Measurements from ENCODE around the gene TRIM9. TPM values are rescaled to one million over a fixed set of nuclear protein-coding genes. Genes with fewer than 3 reads are reported as not detected.
"Not testable (repeated sequence)": the region's sequence is repeated elsewhere in the genome, so short reads cannot be mapped to it uniquely, and the experiment has no call there.

The TRIM9 gene
- polyA plus RNA-seq, 3 donors from 2014 or later: 0.17 TPM; not detected in 2

- DNase-seq: no peak
- H3K36me3 Mint-ChIP-seq: no peaks in the 10 kb centered on the region
- H3K4me3 Mint-ChIP-seq: no peak overlapping the region
- peaks cover 0 to 17% (median 0%) of the 10 kb centered on the region in 3 donors for H3K27me3 Mint-ChIP-seq (ENCODE audit: low read depth in 3 of 3)
- H3K4me1 Mint-ChIP-seq: no peaks in the 10 kb centered on the region
- no peak overlapping the region for H3K27ac Mint-ChIP-seq
- no peaks in the 10 kb centered on the region for H3K9me3 Mint-ChIP-seq
Measured at GRCh38 chr14:50972734-50973133, 122.2 kb downstream of the TRIM9 start.

GRCh38 chr14:50970886-50971781 is 123.8 kb downstream of the TRIM9 start:
- Mint-ChIP-seq H3K27me3 (ENCODE audit: low read depth in 3 of 3) (peaks cover 0 to 11% (median 0%) of the 10 kb centered on the region in 3 donors), H3K4me3 (no peak overlapping the region), H3K9me3 (no peaks in the 10 kb centered on the region), H3K4me1 (no peaks in the 10 kb centered on the region), H3K27ac (no peak overlapping the region), H3K36me3 (no peaks in the 10 kb centered on the region)
- no peak for DNase-seq

- Mint-ChIP-seq H3K27ac (no peak overlapping the region), H3K36me3 (no peaks in the 10 kb centered on the region), H3K4me3 (no peak overlapping the region), H3K27me3 (ENCODE audit: low read depth in 3 of 3) (peaks cover 0 to 13% (median 0%) of the 10 kb centered on the region in 3 donors), H3K4me1 (no peaks in the 10 kb centered on the region), H3K9me3 (no peaks in the 10 kb centered on the region)
- no peak for DNase-seq
Measured at GRCh38 chr14:50967790-50968189, 127.1 kb downstream of the TRIM9 start.

GRCh38 chr14:50967103-50967502 is 127.8 kb downstream of the TRIM9 start:
- Mint-ChIP-seq H3K4me3 (no peak overlapping the region), H3K4me1 (no peaks in the 10 kb centered on the region), H3K9me3 (no peaks in the 10 kb centered on the region), H3K27ac (no peak overlapping the region), H3K27me3 (ENCODE audit: low read depth in 3 of 3) (peaks cover 0 to 7% (median 0%) of the 10 kb centered on the region in 3 donors), H3K36me3 (no peaks in the 10 kb centered on the region)
- DNase-seq: no peak

GRCh38 chr14:50964683-50965390 is 130.1 kb downstream of the TRIM9 start:
- Mint-ChIP-seq H3K27ac (no peak overlapping the region), H3K27me3 (ENCODE audit: low read depth in 3 of 3) (peaks cover 0 to 7% (median 0%) of the 10 kb centered on the region in 3 donors), H3K4me1 (no peaks in the 10 kb centered on the region), H3K36me3 (no peaks in the 10 kb centered on the region), H3K9me3 (no peaks in the 10 kb centered on the region), H3K4me3 (no peak overlapping the region)
- no peak for DNase-seq

GRCh38 chr14:50963919-50964318 is 131.0 kb downstream of the TRIM9 start:
- Mint-ChIP-seq H3K27ac (no peak overlapping the region), H3K27me3 (ENCODE audit: low read depth in 3 of 3) (peaks cover 0 to 5% (median 0%) of the 10 kb centered on the region in 3 donors), H3K36me3 (no peaks in the 10 kb centered on the region), H3K9me3 (no peaks in the 10 kb centered on the region), H3K4me1 (no peaks in the 10 kb centered on the region), H3K4me3 (no peak overlapping the region)
- DNase-seq: no peak

GRCh38 chr14:50961605-50962221 is 133.2 kb downstream of the TRIM9 start:
- no peak for DNase-seq
- no peak overlapping the region for H3K4me3 Mint-ChIP-seq
- no peaks in the 10 kb centered on the region for H3K4me1 Mint-ChIP-seq
- H3K9me3 Mint-ChIP-seq: no peaks in the 10 kb centered on the region
- peaks cover 0 to 5% (median 0%) of the 10 kb centered on the region in 3 donors for H3K27me3 Mint-ChIP-seq (ENCODE audit: low read depth in 3 of 3)
- no peak overlapping the region for H3K27ac Mint-ChIP-seq
- H3K36me3 Mint-ChIP-seq: no peaks in the 10 kb centered on the region

- H3K27ac Mint-ChIP-seq: no peak overlapping the region
- no peaks in the 10 kb centered on the region for H3K4me1 Mint-ChIP-seq
- DNase-seq: no peak
- no peaks in the 10 kb centered on the region for H3K9me3 Mint-ChIP-seq
- no peak overlapping the region for H3K4me3 Mint-ChIP-seq
- H3K36me3 Mint-ChIP-seq: no peaks in the 10 kb centered on the region
- H3K27me3 Mint-ChIP-seq (ENCODE audit: low read depth in 3 of 3): peaks cover 0 to 2% (median 2%) of the 10 kb centered on the region in 3 donors
Measured at GRCh38 chr14:50957296-50957695, 137.6 kb downstream of the TRIM9 start.

- not testable (repeated sequence) for H3K4me3 Mint-ChIP-seq; H3K9me3 Mint-ChIP-seq; H3K36me3 Mint-ChIP-seq; H3K27me3 Mint-ChIP-seq (ENCODE audit: low read depth in 3 of 3); H3K27ac Mint-ChIP-seq; DNase-seq; H3K4me1 Mint-ChIP-seq
Measured at GRCh38 chr14:50956421-50956820, 138.5 kb downstream of the TRIM9 start.

- Mint-ChIP-seq H3K4me3 (no peak overlapping the region), H3K9me3 (no peaks in the 10 kb centered on the region), H3K27ac (no peak overlapping the region), H3K4me1 (no peaks in the 10 kb centered on the region), H3K27me3 (ENCODE audit: low read depth in 3 of 3) (peaks cover 0 to 2% (median 2%) of the 10 kb centered on the region in 3 donors), H3K36me3 (no peaks in the 10 kb centered on the region)
- DNase-seq: no peak
Measured at GRCh38 chr14:50955373-50956043, 139.4 kb downstream of the TRIM9 start.

GRCh38 chr14:50954811-50955372 is 140.0 kb downstream of the TRIM9 start:
- H3K4me3 Mint-ChIP-seq: no peak overlapping the region
- no peak for DNase-seq
- peaks cover 0 to 2% (median 0%) of the 10 kb centered on the region in 3 donors for H3K27me3 Mint-ChIP-seq (ENCODE audit: low read depth in 3 of 3)
- H3K4me1 Mint-ChIP-seq: no peaks in the 10 kb centered on the region
- H3K9me3 Mint-ChIP-seq: no peaks in the 10 kb centered on the region
- H3K27ac Mint-ChIP-seq: no peak overlapping the region
- H3K36me3 Mint-ChIP-seq: no peaks in the 10 kb centered on the region

- no peak for DNase-seq
- no peaks in the 10 kb centered on the region for H3K9me3 Mint-ChIP-seq
- no peak overlapping the region for H3K4me3 Mint-ChIP-seq
- H3K36me3 Mint-ChIP-seq: no peaks in the 10 kb centered on the region
- no peak overlapping the region for H3K27ac Mint-ChIP-seq
- H3K27me3 Mint-ChIP-seq (ENCODE audit: low read depth in 3 of 3): peaks cover 0 to 2% (median 0%) of the 10 kb centered on the region in 3 donors
- no peaks in the 10 kb centered on the region for H3K4me1 Mint-ChIP-seq
Measured at GRCh38 chr14:50953502-50953901, 141.4 kb downstream of the TRIM9 start.

GRCh38 chr14:50951032-50951431 is 143.9 kb downstream of the TRIM9 start:
- Mint-ChIP-seq H3K27ac (no peak overlapping the region), H3K4me1 (no peaks in the 10 kb centered on the region), H3K27me3 (ENCODE audit: low read depth in 3 of 3) (peaks cover 0 to 3% (median 2%) of the 10 kb centered on the region in 3 donors)

More at GRCh38 chr14:50951032-50951431, 143.9 kb downstream of the TRIM9 start:
- Mint-ChIP-seq H3K36me3 (no peaks in the 10 kb centered on the region), H3K9me3 (peaks cover 0 to 3% (median 0%) of the 10 kb centered on the region in 6 donors), H3K4me3 (no peak overlapping the region)
- no peak for DNase-seq
